GM18867 (cell line): ENCODE results near the gene SLC13A3.

Experiments used
- ATAC-seq: cut with Tn5 transposase; IDR thresholded peaks from one replicate; pipeline ENCODE4 v1.9.1; 2021; ENCODE audit warnings: mild to moderate bottlenecking, moderate library complexity; ENCODE audit not compliant: unreplicated experiment

The SLC13A3 gene

GRCh38 chr20:46545077-46545826 lies 106.0 kb downstream of the SLC13A3 start:
- ATAC-seq: no peak

- ATAC-seq: no peak
Observed at GRCh38 chr20:46544576-46544975, 106.7 kb downstream of the SLC13A3 start.

- ATAC-seq: no peak
Observed at GRCh38 chr20:46543959-46544358, 107.3 kb downstream of the SLC13A3 start.

- no peak for ATAC-seq
Observed at GRCh38 chr20:46543033-46543432, 108.2 kb downstream of the SLC13A3 start.

GRCh38 chr20:46541229-46541935 lies 109.9 kb downstream of the SLC13A3 start:
- ATAC-seq: no peak

GRCh38 chr20:46539113-46539512 lies 112.1 kb downstream of the SLC13A3 start:
- ATAC-seq: no peak

GRCh38 chr20:46530640-46531039 lies 120.6 kb downstream of the SLC13A3 start:
- ATAC-seq: no peak

- ATAC-seq: no peak
Observed at GRCh38 chr20:46523696-46524328, 127.4 kb downstream of the SLC13A3 start.

GRCh38 chr20:46523108-46523507 lies 128.2 kb downstream of the SLC13A3 start:
- ATAC-seq: no peak

- no peak for ATAC-seq
Observed at GRCh38 chr20:46520976-46521579, 130.2 kb downstream of the SLC13A3 start.

- ATAC-seq: no peak
Observed at GRCh38 chr20:46520540-46520939, 130.7 kb downstream of the SLC13A3 start.

GRCh38 chr20:46519471-46520068 lies 131.7 kb downstream of the SLC13A3 start:
- no peak for ATAC-seq

GRCh38 chr20:46512943-46513844 lies 138.1 kb downstream of the SLC13A3 start, which contains the start of gene ZNF334:
TSS of gene ZNF334 (minus strand) at chr20:46513559. CDS start at chr20:46512102, 1,457 bp downstream.
- no peak for ATAC-seq

GRCh38 chr20:46509523-46509922 lies 141.7 kb downstream of the SLC13A3 start:
- ATAC-seq: no peak
